HCT116 (cell line): Measurements from ENCODE around the gene HSPA12B. TPM values are rescaled to one million over a fixed set of nuclear protein-coding genes. Genes with fewer than 3 reads are reported as not detected.

ENCODE experiments used
- ATAC-seq: fragments of 200-7000 bp; cut with Tn5 transposase; 2 replicates; pipeline ENCODE4 v1.9.1; 2020; ENCODE audit warnings: mild to moderate bottlenecking, moderate library complexity
- BruUV-seq: library from RNA; stranded (reverse); fragments of 400-500 nt; replicated peaks from 2 replicates; lab custom pipeline; 2021; lab: Mats Ljungman, UMichigan
- CTCF ChIA-PET: fragments of 300-600 bp; sonication (Branson Sonifier 250); formaldehyde crosslinking; loops from one replicate; lab custom pipeline; 2021; ENCODE audit warnings: antibody characterized with exemption; lab: Charles Lee
- POLR2A ChIA-PET: fragments of 300-600, 350-600 bp; sonication (Branson Sonifier 250); formaldehyde crosslinking; loops from one replicate; lab custom pipeline; 2021; ENCODE audit warnings: antibody characterized with exemption; lab: Charles Lee
- RAD21 ChIA-PET, 2 experiments: fragments of 300-600 bp; sonication (Branson Sonifier 250); formaldehyde crosslinking; loops; one replicate each; lab custom pipeline; 2023; ENCODE audit warnings: low total read pairs in 2 of 2; ENCODE audit not compliant: uncharacterized antibody in 2 of 2, unreplicated experiment in 2 of 2, low non-redundant PET in 1 of 2; lab: Charles Lee
- DNase-seq: peaks from one replicate; pipeline ENCODE4 v3.0.0-alpha.2; 2010; ENCODE audit warnings: low read depth, low spot score
- H2AFZ ChIP-seq: fragments of 200-600 bp; shearing (Covaris generic), sonication (generic); 2 replicates; pipeline ENCODE4 v1.6.1; 2017; ENCODE audit warnings: low read depth, mixed run types, mixed read lengths, antibody characterized with exemption, low read length; ENCODE audit not compliant: poor library complexity, severe bottlenecking
- H3K27ac ChIP-seq: 2 replicates; pipeline ENCODE4 v1.5.1; 2012; ENCODE audit warnings: low read depth, low read length
- H3K27me3 ChIP-seq: fragments of 200-600 bp; sonication (generic); 2 replicates; pipeline ENCODE4 v1.6.1; 2016; ENCODE audit warnings: mixed run types, low read length, mixed read lengths; ENCODE audit not compliant: insufficient read depth
- H3K36me3 ChIP-seq, 2 experiments: fragments of 200-500 bp in 1 of 2; fragments of 200-600 bp in 1 of 2; sonication (Bioruptor generic) in 1 of 2; sonication (generic) in 1 of 2; 2 replicates each; pipeline versions ENCODE4 v1.5.1 to v1.6.1; 2014 to 2016; ENCODE audit warnings: low read length in 2 of 2, inconsistent platforms in 1 of 2, mixed read lengths in 1 of 2, mixed run types in 1 of 2; ENCODE audit not compliant: insufficient read depth in 2 of 2, control insufficient read depth in 1 of 2
- H3K4me1 ChIP-seq, 2 experiments: fragments of 200-600 bp in 1 of 2; sonication (generic) in 1 of 2; 2 replicates each; pipeline versions ENCODE4 v1.5.1 to v1.6.1; 2012 to 2017; ENCODE audit warnings: low read length in 2 of 2, inconsistent platforms in 1 of 2, mild to moderate bottlenecking in 1 of 2, mixed read lengths in 1 of 2, mixed run types in 1 of 2, moderate library complexity in 1 of 2; ENCODE audit not compliant: insufficient read depth in 2 of 2, control insufficient read depth in 1 of 2
- H3K4me2 ChIP-seq: fragments of 200-600 bp; sonication (generic); 2 replicates; pipeline ENCODE4 v1.6.1; 2017; ENCODE audit warnings: mixed run types, low read length, mixed read lengths
- H3K4me3 ChIP-seq, 2 experiments: fragments of 200-600 bp in 1 of 2; sonication (generic) in 1 of 2; replicated peaks in 1 of 2; 2 replicates each; pipeline ENCODE4 v1.5.1; 2011 to 2016; ENCODE audit warnings: low read length in 2 of 2, control low read depth in 1 of 2, low read depth in 1 of 2, mild to moderate bottlenecking in 1 of 2, mixed read lengths in 1 of 2, mixed run types in 1 of 2
- H3K79me2 ChIP-seq: fragments of 200-600 bp; sonication (generic); 2 replicates; pipeline ENCODE4 v1.6.1; 2017; ENCODE audit warnings: mild to moderate bottlenecking, mixed run types, low read length, moderate library complexity, mixed read lengths; ENCODE audit not compliant: insufficient read depth
- H3K9ac ChIP-seq: fragments of 200-600 bp; sonication (generic); 2 replicates; pipeline ENCODE4 v1.6.1; 2016; ENCODE audit warnings: low read length, mixed read lengths
- H3K9me2 ChIP-seq: fragments of 200-600 bp; sonication (generic), shearing (Covaris generic); 2 replicates; pipeline ENCODE4 v1.6.1; 2017; ENCODE audit warnings: mixed run types, mild to moderate bottlenecking, moderate library complexity; ENCODE audit not compliant: insufficient read depth
- H3K9me3 ChIP-seq, 2 experiments: fragments of 200-500 bp in 1 of 2; fragments of 200-600 bp in 1 of 2; sonication (Bioruptor generic) in 1 of 2; sonication (generic) in 1 of 2; 2 replicates each; pipeline ENCODE4 v1.6.1; 2014 to 2017; ENCODE audit warnings: low read length in 2 of 2, mixed read lengths in 2 of 2, inconsistent platforms in 1 of 2, low read depth in 1 of 2, mild to moderate bottlenecking in 1 of 2, mixed run types in 1 of 2, moderate library complexity in 1 of 2; ENCODE audit not compliant: control insufficient read depth in 1 of 2, insufficient read depth in 1 of 2
- H4K20me1 ChIP-seq: fragments of 200-600 bp; sonication (generic), shearing (Covaris generic); 2 replicates; pipeline ENCODE4 v1.6.1; 2017; ENCODE audit warnings: mixed run types, mild to moderate bottlenecking, moderate library complexity; ENCODE audit not compliant: insufficient read depth
- CBX3 ChIP-seq: IDR thresholded peaks from 2 replicates; pipeline ENCODE4 v1.6.1; 2012; ENCODE audit warnings: low read depth
- EGR1 ChIP-seq: IDR thresholded peaks from 2 replicates; pipeline ENCODE4 v1.6.1; 2012; ENCODE audit warnings: low read depth
- EZH2 ChIP-seq: fragments of 200-600 bp; sonication (generic); IDR thresholded peaks from 2 replicates; pipeline ENCODE4 v1.6.1; 2017; ENCODE audit warnings: antibody characterized with exemption, mixed run types
- FOSL1 ChIP-seq: IDR thresholded peaks from 2 replicates; pipeline ENCODE4 v1.6.1; 2012; ENCODE audit warnings: low read depth
- MAX ChIP-seq: IDR thresholded peaks from 2 replicates; pipeline ENCODE4 v1.6.1; 2012
- POLR2AphosphoS5 ChIP-seq: IDR thresholded peaks from 2 replicates; pipeline ENCODE4 v1.6.1; 2011; ENCODE audit warnings: mild to moderate bottlenecking, low read depth, low read length, moderate library complexity
- RAD21 ChIP-seq: IDR thresholded peaks from 2 replicates; pipeline ENCODE4 v1.6.1; 2012; ENCODE audit warnings: low read depth, mild to moderate bottlenecking
- SIN3A ChIP-seq: IDR thresholded peaks from 2 replicates; pipeline ENCODE4 v1.6.1; 2012; ENCODE audit warnings: low read depth
- SRF ChIP-seq: IDR thresholded peaks from 2 replicates; pipeline ENCODE4 v1.6.1; 2012; ENCODE audit warnings: low read depth
- YY1 ChIP-seq: IDR thresholded peaks from 2 replicates; pipeline ENCODE4 v1.6.1; 2011; ENCODE audit warnings: low read length, low read depth, moderate library complexity, mild to moderate bottlenecking; ENCODE audit not compliant: insufficient replicate concordance; ENCODE audit errors: extremely low read depth
- ZFX ChIP-seq: fragments of 450-650 bp; IDR thresholded peaks from 2 replicates; pipeline ENCODE4 v1.6.1; 2017
- ZNF274 ChIP-seq: fragments of 200-500 bp; sonication (Bioruptor generic); IDR thresholded peaks from 2 replicates; pipeline ENCODE4 v1.6.1; 2014; ENCODE audit warnings: mild to moderate bottlenecking, low read depth, low read length, inconsistent platforms
- intact Hi-C: fragments of 100-400 bp; cut with micrococcal nuclease; formaldehyde crosslinking; loops from 2 replicates; pipeline ENCODE4 v1.10.0; 2022
- total RNA-seq: library from RNA; stranded (reverse); gene quantifications from one replicate; pipeline ENCODE4 v1.2.1, GENCODE V29; 2021; ENCODE audit not compliant: unreplicated experiment

The HSPA12B gene
- total RNA-seq, 1 experiment from 2014 or later: not detected

- intact Hi-C loops: no loop called here
- Histone ChIP-seq H3K27me3 (no peaks in the 10 kb centered on the region), H3K4me3 (no peak overlapping the region), H3K36me3 (no peaks in the 10 kb centered on the region), H2AFZ (no peak overlapping the region), H3K9me2 (no peaks in the 10 kb centered on the region), H3K9ac (no peak overlapping the region), H3K9me3 (no peaks in the 10 kb centered on the region), H3K4me1 (peaks cover 3 to 11% of the 10 kb centered on the region in 2 experiments), H3K27ac (no peak overlapping the region), H3K79me2 (no peaks in the 10 kb centered on the region), H4K20me1 (no peaks in the 10 kb centered on the region), H3K4me2 (no peak overlapping the region)
- POLR2A ChIA-PET: no interaction called here
- RAD21 ChIA-PET: no interaction called here
- no peak for TF ChIP-seq MAX
- TF ChIP-seq FOSL1: no peak
- TF ChIP-seq CBX3: no peak
- no peak for TF ChIP-seq SIN3A
- TF ChIP-seq RAD21: no peak
- no peak for TF ChIP-seq ZNF274
- no peak for TF ChIP-seq SRF
- no peak for TF ChIP-seq ZFX
- no peak for TF ChIP-seq EZH2
- no peak for TF ChIP-seq YY1
- TF ChIP-seq POLR2AphosphoS5: no peak
- TF ChIP-seq EGR1: no peak
- no peak for DNase-seq
- CTCF ChIA-PET: no interaction called here
- BruUV-seq: no TSS peak
- ATAC-seq: no peak
These were observed 3.3 kb downstream of the HSPA12B start for GRCh38 chr20:3735768-3736167.
